SIG-M5 treated with dmso at 0.1 percent for 504 hours (cell line): ENCODE results near the gene MBL2.

Experiments used
- DNase-seq: peaks from one replicate; lab custom pipeline; 2025; ENCODE audit not compliant: unreplicated experiment; lab: John Stamatoyannopoulos, UW

Gene MBL2

DNA sequence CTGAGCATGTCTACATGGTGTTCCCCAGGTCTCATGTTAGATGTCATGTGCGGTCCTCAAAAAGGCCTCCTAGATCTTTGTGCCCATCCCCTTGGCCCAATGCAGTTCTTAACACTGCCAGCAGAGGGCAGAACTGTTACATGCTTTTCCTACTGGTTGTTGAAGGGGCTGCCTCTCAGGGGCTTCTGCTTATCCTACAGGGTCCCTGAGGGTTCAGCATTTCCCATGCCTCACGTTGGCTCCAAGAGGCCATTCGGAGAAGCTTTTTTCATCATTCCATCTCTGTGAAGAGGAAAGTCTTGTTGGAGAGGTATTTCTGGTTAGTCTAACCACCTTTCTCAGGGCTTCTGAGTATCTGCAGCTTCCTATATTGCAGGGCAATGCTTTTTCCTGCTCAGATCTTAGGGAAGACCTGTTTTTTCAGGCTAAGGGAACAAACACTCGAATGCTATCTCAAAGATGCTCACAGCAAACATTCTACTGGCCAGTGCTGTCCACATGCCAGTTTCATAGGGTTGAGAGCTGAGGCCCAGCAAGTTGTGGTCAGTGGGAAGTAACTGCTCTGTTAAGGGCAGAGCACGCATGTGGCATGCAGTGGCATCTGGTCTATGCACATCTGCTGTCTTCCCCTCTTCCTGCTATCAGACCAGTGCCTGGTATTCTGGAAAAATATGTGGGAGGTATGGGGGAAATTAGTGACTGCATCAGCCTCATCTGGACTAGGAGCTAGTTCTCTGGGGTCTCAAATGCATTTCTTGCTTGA lies 31.5 kb downstream of the MBL2 start:
- DNase-seq = no peak

DNA sequence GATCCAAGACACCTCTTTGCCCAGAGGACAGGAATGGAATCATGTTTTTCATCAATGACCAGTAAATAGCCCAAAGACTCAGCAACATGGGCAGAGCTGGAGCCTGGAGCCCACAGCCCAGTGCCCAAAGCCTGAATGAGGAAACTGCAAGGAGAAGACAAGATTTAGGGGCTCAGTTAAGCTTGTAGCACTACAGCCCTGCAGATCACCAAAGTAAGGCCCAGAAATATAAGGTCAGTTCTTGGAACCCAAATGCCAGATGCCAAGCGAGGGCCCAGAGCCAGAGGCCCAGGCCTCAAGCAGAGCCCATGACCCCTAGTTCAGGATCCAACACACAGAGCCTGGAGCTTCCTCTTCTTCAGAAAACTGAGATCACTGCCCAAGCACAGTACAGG lies 32.4 kb downstream of the MBL2 start:
- no peak for DNase-seq

DNA sequence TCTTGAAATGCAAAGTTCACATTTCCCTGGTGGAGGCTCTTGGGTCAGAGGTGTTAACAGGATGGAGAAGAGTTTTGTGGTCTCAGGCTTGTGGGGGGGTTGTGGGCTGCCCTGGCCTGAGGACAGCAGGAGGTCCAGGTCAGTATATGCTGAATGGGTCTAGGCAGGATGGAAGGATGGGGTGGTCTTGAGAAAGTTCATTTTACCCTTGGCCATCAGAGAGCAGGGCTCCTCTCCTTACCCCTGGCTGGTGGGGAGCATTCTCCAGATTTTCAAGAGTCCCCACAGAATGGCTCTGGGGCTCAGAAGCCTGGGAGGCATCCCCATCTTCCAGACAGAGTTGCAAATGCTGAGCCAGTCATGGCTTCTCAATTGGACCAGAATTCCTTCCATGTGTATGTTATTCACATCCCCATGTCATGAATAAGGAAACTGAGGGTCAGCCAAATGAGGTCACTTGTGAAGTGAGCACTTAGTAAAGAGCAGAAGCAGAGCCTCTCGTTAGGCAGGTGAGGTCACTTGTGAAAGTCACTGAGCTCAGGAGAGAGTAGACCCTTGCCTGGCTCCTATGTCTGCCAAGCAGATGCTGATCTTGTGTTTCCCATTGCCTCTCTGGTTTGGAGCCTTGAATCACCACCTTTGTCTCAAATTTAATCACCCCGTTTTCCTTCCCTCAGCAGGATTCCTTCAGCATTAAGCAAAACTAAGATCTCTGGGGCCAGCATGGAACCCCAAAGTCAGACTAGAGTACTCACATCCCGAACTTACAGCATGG lies 33.0 kb downstream of the MBL2 start:
- no peak for DNase-seq

DNA sequence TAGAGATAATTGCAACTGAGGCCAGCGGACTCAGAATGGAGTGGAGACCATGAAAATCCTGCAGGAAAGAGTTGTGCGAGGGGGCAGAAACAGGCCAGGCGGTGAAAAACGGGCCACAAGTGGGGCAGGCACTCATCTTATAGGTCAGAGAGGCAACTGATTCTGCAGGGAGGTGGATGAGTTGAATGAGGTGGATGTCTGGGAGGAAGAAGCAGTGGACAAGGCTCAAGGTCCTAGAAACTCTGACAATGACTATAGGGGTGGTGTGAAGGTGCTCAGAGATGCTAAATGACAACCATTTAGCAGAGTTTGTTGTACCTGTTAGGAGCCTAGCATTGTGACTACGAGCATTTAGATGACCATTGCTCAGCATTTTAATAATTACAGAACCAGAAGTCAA lies 33.6 kb downstream of the MBL2 start:
- DNase-seq = no peak

DNA sequence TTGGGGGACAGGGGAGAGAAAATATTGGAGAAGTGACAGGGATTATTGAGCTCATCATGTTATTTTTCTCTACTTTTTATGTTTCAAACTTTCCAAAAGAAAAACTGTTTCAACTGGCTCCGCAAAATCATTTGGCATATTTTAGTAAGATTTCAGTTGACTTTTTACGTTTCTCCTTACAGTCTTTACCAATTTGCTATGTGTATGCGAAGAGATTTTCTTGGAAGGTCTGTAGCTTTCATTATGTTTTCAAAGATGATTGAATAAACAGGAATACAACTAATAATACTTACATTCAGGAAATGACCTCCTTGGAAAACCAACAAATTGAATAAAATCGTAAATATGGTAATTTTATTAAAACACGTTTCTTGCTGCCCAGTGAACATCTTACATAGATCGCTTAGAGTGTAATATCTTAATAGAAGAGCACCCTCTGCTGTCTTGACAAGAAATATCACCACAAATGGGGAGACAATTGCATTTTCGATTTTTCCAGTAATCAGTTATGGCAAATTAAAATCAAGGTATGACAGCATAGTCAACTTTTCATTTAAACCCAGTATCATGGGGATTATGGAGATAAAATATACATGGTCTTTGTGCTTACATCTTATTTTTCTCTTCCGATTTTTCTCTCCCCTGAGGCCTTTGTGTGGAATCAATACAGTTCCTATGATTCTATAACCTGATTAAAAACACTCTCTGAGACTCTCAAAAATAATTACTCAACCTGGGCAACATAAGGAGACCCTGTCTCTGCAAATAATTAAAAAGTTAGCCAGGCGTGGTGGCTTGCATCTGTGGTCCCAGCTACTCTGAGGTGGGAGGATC lies 43.1 kb downstream of the MBL2 start:
- DNase-seq = peak; percentile 1

DNA sequence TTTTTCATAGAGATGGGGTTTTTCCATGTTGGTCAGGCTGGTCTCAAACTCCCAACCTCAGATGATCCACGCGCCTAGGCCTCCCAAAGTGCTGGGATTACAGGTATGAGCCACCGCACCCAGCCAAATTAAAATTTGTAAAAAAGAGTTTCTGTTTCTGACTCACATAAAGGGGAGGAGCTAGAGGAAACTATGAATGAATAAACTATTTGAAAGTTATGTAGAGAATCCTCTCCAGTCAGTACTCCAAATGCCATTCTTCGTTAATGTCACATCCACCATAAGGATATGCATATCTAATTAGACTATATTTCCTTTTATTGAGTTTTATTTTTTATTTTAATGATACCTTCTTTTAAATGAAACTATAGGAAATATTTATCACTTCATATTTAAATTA lies 52.6 kb downstream of the MBL2 start:
- DNase-seq = no peak
